Islet of Langerhans (tissue), 1 donor: Measurements from ENCODE around the gene ZNF219.

Source experiments
- FAIRE-seq: peaks from one replicate; lab custom pipeline; 2011; peaks lifted over from hg19 to GRCh38; lab: Jason Lieb, UNC

ZNF219 gene

GRCh38 chr14:21098076-21098891 lies at the start of gene ZNF219:
Gene ZNF219 (minus strand): TSS chr14:21098655. CDS start chr14:21093591, 5,064 bp downstream.
- FAIRE-seq, result no peak

DNA sequence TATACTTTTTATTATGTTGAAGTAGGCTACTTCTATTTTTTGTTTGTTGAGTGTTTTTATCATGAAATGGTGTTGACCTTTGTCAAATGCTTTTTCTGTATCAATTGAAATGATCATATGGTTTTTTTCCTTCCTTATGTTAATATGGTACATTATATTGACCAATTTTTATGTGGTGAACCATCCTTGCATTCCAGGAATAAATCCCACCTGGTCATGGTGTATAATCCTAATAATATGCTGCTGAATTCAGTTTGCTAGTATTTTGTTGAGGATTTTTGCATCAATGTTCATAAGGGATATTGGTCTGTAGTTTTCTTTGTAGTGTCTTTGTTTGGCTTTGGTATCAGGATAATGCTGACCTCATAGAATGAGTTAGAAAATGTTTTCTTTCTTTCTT lies 47.0 kb upstream of the ZNF219 start:
- no peak for FAIRE-seq

GRCh38 chr14:21142357-21142756 lies 43.9 kb upstream of the ZNF219 start:
- no peak for FAIRE-seq

DNA sequence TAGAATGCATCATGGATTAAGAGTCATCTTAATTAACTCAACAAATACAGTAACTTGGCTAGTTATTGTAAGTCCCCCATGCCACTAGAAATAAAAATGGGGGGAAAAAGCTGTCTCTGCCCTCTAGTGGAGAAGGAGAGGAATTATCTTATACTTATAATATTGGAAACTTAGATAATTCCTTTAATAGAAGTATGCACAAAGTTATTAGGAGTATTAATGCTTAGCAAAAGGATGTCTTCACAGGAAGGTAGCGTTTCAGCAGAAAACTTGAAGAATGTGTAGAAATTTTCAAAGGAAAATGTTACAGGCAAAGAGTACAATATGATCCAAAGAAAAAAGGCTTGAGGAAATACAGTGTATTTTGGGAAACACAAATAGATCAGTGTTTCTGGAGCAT lies 37.6 kb upstream of the ZNF219 start:
- peak; percentile 47 for FAIRE-seq

DNA sequence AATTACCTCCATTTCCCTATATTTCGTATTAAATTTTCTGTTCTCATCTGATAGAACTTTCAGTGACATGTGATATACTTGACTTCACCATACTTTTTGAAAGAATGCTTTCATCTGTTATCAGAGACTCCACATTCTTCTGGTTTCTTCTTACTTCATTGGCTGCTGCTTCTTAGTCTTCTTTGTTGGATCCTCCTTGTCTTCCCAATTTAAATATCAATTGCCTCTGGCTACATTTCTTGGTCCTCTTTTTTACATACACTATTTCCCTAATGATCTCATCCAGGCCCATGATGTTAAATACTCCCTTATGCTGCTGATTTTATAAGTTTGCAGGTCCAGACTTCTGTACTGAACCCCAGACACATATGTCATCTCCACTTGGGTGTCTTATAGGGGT lies 35.4 kb upstream of the ZNF219 start:
- no peak for FAIRE-seq

DNA sequence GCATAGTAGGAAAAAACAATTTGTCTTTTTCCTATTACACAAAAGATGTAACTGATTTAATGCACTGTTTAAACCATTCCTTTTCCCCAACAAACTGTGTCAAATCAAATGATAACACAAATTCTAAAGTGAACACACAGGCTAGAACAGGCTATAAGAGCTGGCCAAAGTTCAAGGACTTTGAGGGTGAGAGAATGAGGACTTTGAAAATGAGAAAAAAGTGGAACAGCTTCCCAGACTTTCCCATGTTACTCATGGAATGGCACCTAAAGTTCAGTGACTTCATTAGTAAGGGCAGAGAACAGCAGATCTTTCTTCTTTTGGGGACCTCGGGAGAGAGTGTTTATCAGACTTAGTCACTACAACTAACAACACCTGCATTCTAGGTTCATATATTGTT lies 25.0 kb upstream of the ZNF219 start:
- no peak for FAIRE-seq

- no peak for FAIRE-seq
Measured at GRCh38 chr14:21121122-21121521, 22.7 kb upstream of the ZNF219 start.

GRCh38 chr14:21120686-21121085 lies 22.2 kb upstream of the ZNF219 start:
- no peak for FAIRE-seq

DNA sequence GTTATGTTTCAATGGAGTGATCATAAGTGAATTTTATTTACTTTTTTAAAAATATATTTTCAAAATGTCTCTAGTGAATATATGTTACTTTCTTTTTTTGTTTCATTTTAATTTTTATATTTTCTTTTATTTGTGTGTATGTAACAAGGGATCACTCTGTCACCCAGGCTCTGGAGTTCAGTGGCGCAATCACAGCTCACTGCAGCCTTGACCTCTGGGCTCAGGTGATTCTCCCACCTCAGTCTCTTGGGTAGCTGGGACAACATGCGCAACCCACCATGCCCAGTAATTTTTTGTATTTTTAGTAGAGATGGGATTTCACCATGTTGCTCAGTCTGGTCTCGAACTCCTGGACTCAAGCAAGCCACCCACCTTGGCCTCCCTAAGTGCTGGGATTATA lies 20.5 kb upstream of the ZNF219 start:
- no peak for FAIRE-seq

GRCh38 chr14:21113369-21113768 lies 14.9 kb upstream of the ZNF219 start:
- FAIRE-seq, result no peak

DNA sequence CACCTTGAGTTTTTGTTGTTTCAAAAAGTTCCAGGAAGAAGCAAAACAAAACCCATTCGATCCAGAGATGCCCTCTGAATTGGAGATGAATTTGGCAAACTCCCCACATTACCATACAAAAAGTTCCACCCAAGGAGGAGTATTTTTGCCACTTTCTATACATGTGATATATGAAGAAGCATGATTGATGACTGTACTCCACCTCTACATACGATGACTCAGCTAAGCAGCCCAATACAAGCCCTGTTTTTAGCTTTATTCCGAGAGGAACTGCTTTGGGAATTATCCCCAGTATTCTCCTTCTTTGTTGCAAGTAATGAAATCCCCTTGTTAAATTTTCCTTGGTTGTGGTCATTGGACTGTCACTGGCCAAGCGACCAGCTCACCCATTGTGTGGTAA lies 13.8 kb upstream of the ZNF219 start:
- no peak for FAIRE-seq

GRCh38 chr14:21109377-21110138 lies 11.1 kb upstream of the ZNF219 start:
- no peak for FAIRE-seq

DNA sequence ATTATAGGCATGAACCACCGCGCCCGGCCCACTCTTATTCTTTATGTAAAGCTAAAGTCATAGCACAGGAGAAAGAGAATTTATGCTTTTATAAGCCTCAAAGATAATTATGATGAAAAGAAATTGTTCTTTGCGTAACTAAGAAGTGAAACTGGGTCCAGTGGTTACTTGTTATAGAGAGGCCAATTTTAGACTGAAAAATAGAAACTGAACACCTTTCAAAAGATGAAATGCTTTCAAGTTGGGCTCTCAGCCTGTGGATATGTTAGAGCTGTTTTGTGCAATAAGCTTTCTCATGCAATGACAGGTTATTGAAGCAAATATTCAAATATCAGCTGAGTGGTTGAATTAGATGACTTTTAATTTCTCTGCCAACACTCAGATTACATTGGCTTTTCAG lies 10.3 kb upstream of the ZNF219 start:
- no peak for FAIRE-seq

DNA sequence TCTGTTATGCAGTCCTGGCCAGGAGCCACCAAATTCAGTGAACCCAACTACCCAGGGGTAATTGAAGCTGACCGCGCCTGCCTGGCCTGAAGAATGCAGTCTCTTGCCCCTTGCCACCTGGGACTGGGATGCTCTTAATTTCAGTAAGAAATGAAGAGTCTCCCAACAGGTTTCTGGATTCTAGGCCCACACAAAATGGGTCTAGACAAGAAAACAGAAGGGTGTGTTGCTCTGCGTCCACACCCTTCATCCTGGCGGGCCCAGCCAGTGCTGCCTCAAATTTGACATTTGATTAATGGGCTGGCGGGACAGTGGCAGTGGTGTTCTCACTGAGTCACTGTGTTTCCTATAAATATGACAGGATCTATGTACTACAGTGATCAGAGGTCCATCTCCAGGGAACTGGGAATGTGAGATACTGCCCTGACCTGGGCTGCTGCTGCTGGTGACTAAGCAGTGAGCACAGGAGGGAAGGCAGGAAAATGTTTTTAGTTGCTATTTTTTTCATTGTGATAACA lies 8.9 kb upstream of the ZNF219 start:
- no peak for FAIRE-seq

DNA sequence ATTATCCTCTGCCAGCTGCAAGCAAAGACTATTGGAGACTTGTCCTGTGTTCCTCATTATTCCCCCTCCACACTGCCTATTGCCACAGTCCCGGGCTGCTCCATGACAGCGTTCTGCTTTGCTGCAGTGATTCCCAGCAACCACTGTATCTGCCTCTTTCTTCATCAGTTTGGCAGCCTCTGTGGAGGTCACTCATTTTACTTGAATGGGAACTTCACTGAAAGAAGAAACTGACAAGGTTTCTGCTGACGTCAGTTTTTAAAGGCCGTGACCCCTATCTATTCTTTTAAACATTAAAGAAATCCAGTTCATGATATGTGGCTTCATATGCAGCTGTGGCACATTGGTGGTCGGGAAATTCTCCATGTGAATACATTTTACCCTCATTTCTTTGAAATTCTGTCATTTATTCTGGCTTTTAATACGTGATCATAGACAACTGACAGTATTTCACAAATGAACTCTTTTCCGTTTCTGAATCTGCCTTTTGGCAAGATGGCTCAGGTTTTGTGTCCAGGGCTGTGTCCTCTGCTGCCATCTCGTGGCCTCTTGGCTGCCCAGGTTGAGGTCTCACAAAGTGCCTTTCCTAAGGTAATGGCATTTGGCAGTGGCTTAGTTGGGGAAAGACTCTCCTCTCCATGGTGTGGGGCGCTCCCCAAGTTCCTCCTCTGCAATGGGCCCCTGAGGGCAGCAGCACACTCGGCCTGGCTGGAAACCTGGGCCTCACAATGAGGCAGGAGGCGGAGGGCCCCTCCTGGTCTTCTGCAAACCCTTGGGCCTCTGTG lies 8.2 kb upstream of the ZNF219 start:
- FAIRE-seq, result no peak

DNA sequence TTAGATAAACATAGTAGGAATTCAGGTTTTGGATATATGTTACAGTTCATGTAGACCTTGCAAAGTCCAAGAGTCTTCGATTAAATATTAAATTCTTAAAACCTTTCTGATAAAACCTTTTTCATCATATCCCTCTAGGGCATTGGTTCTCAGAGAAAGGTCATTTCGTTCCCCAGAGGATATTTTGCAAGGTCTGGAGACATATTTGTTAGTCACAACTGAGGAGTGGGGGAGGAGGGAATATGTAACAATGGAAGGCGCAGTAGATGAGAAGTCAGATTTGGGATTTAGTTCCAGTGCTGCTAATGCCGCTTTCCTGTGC lies 7.7 kb upstream of the ZNF219 start:
- FAIRE-seq, result no peak

DNA sequence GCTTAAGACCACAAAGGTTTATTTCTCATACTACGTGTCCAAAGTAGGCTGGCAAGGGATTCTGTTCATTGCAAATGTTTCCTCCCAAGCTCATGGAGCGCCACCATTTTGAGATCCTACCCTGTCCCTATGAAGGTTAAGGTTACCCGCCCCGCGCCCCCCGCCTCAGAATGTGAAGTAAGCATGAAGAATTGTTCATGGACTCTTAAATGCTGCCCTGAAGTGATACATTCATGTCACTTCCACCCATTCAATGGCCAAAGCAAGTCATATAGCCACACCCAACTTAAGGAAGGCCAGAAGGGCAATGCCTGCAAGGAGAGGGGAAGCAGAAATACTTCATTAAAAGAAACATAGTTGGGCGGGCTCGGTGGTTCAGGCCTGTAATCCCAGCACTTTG lies 6.6 kb upstream of the ZNF219 start:
- no peak for FAIRE-seq

DNA sequence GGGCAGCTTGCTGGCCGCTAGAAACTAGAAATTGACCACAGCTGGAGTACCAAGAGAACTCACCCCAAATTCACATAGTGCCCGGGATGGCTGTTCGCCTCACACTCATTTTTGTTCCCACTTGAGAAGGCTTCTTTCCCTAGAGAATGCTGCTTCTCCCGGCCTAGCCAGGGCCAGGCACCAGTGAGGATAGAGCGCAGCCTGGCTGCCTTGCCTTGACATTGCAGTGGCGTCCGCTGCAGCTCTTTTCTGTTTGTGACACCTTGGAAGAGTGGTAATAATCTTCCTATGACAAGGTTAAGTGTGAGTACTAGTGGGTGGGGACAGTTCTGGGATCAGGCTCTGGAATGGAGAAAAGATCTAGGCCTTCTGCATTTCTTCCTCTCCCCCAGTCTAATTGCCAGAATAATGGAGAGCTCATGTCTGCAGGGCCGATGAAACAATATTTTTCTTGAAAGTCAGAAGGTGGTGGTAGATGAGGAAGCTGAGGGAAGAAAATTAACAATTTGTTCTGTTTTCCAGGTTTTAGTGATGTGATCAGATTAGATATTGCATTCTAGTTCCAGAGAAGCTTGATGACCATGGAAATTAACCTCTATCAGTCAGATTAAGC lies 6.1 kb upstream of the ZNF219 start:
- FAIRE-seq, result no peak

DNA sequence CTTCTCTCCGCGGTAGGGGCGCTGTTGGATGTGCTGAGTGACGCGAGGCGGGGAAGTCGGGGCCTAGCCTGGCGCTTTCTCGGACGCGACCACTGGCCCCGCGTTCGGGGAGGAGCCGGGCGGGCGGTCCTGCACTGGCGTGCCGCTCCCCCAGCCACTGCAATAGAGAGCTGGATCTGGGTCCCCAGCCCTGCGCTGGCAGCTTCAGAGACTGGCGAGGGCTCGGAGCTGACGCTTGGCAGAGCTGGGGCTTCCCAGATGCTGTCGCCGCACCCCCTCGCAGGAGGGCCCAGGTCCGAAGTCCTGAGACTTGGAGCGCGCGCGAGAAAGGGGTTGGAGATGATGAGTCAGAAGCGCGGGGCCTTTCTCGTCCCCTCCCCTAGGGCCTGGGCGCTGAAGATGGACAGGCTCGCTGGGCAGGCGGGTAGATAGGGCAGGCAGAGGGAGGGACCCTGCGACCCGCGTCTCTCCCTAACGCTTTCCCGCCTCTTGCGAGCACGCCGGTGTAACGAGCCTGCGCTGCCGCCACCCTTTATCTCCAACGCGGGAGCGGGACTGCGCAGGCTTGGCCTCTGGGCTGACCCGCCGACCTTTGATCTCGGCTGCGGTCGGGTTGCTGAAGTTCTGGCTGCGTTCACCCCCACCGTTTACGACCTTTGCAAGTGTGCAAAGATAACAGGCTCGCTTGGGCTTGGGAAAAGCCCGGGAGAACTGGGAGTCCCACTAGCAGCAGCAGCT lies 5.4 kb upstream of the ZNF219 start:
- FAIRE-seq, result no peak

- FAIRE-seq, result no peak
Measured at GRCh38 chr14:21103411-21103709, 4.9 kb upstream of the ZNF219 start.

- FAIRE-seq, result no peak
Measured at GRCh38 chr14:21102521-21103410, 4.3 kb upstream of the ZNF219 start.
